CD4-positive, alpha-beta T cell treated with Interleukin-21 for 1 hour (primary cell): ENCODE measurements around the gene CDCA3.

ENCODE experiments used
- DNase-seq: peaks from one replicate; pipeline ENCODE4 v3.0.0-alpha.2; 2020

CDCA3 gene

DNA sequence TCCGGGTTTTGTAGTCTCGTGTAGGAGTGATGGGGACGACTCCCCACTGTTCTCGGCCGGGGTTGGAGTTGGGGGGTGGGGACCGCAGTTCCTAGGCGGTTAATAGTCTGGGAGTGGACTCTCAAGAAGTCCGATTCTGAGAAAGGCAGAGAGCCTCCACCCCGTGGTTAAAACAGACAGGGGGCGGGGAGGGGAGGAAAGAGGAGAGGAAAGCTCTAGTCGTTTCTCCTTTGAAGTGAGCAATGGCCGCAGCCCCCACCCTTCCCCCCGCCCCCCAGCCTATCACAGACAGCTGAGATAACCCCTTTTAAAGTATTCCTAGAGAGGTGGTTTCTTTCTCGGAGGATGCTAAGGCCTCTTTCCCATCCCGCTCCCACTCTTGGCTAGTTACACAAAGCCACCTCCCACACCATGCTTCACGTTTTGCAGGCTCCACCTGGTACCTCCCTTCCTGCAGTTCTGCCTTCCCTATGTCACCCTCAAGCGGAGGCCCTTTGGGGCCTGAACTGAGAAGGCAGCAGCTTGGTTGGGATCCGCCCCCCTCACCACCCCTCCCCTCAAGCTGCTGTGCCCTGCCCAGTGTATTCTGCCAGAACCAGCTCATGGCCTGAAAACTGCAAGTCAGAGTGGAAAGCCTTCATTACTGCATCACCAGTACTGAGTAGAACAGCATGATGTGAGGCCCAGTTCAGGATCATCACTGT lies 1.7 kb upstream of the CDCA3 start:
- DNase-seq = peak; percentile 73

DNA sequence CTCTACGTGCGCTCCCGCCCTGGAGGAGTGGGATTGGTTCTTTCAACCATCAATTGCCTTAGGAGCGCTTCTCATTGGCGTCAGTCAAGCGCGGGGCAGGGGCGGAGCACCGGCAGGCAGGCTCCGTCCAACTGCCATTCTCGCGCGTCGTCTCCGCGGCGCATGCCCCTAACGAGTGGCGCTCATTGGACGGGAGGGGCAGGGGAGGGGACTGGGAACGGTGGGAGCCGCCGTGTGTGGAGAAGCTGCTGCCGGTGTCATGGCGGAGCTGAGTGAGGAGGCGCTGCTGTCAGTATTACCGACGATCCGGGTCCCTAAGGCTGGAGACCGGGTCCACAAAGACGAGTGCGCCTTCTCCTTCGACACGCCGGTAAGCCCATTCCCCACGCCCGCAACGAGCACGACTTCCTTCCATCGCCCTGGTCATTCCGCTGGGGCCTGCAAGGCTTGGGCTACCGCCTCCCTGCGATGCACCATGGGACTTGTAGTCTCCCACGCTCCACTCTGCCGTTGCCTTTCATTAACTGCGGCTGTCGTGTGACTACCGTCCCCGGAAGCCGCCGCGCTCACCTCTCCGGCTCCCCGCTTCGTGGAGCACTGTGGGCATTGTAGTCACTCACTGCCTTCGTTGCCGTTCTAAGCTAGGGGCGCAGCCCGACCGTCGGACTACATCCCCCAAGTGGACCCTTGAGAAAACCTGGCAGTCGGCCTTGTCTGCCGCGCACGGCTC lies 1.0 kb upstream of the CDCA3 start, which contains the start of gene USP5:
Gene USP5, plus strand, starts transcription at position 230 of the 730 bp plus-strand sequence. Its CDS starts 30 bp downstream, at position 260.
- peak; percentile 99 for DNase-seq

DNA sequence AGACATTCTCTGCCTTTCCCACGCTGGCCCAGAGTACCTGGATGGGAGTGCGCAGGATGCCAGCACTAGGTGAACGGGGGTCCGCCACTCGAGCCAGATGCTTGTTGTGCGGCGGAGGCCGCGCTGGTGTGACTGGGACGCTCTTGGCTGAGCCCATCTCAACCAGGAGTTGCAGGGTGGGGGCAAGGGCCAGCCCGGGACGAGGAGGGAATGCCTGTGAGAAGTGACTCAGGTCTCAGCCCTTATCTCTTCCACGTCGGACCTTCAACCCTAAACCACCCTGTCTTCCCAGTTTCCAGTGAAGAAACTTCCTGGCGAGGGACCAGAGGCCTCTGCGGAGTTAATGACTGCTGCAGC lies 312 bp downstream of the CDCA3 start:
- DNase-seq = no peak

DNA sequence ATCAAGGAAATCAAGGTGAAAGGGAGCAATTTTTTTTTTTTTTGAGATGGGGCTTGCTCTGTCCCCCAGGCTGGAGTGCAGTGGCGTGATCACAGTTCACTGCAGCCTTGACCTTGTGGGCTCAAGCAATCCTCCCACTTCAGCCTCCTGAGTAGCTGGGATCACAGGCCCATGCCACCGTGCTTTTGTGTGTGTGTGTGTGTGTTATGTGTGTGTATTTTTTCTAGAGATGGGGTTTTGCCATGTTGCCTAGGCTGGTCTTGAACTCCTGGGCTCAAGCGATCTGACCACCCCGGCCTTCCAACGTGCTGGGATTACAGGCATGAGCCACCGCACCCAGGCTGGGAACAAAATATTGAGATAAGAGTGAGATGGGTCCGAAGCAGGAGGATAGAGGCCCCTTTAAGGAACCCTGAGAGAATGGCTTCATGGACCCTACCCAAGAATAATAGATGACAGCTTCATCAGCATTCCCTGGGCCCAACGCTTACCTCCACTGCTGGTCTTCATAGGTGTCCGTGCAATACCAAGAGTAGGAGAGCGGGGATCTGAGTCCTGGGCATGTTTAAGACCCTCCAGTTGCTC lies 1.0 kb downstream of the CDCA3 start:
- DNase-seq = no peak

DNA sequence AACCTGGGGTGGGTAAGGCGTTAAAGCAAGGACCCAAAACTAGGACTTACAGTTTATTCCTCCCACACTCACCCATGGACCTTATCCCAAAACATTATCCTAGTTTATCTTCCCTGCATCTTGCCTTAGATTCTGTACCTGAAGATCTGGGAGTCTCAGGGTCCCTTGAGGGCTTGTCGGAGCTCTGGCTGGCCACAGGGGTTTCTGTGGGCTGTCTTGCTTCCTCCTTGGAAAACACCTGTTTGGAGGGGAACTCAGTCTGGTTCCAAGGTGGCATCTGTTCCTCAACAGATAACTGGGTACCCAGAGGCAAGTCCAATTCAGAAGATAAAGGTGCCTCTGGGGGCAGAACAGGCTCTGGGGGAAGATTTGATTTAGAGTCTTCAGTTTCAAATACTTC lies 1.7 kb downstream of the CDCA3 start:
- no peak for DNase-seq

DNA sequence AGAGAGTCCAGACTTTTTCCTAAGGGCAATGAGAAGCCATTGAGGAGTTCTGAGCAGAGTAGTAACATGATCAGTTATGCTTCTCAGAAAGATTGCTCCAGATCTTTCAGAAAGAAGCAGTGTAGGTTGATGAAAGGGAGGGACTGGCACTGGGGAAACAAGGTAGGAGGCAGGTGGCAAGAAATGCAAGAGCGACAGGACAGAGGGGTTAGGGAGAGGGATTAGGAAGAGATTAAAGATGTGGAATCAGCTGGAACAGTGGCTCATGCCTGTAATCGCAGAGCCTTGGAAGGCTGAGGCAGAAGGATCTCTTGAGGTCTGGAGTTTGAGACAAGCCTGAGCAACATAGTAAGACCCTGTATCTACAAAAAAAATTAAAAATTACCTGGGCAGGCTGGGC lies 3.4 kb downstream of the CDCA3 start:
- no peak for DNase-seq

DNA sequence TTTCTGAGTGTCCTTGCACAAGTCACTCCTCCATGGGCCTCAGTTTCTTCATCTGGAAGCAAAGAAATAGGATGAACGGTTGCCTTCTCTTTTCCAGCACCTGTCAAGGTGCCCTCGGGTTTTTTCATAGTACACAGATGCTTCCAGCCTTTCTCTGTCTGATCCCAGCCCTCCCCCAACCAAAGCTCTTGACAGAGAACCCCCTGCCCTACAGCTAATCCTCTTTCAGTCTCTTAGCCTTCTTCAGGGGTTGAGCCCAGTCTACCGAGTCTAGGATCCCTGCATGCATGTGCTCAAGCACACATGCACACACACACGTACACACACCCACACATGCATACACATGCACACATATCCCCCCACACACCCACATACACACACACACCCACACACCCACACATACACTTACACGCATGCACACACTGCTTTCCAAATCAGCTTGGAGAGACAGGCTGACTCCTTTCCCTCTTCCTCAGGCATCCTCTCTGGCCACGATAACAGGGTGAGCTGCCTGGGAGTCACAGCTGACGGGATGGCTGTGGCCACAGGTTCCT lies 4.7 kb downstream of the CDCA3 start:
- no peak for DNase-seq

DNA sequence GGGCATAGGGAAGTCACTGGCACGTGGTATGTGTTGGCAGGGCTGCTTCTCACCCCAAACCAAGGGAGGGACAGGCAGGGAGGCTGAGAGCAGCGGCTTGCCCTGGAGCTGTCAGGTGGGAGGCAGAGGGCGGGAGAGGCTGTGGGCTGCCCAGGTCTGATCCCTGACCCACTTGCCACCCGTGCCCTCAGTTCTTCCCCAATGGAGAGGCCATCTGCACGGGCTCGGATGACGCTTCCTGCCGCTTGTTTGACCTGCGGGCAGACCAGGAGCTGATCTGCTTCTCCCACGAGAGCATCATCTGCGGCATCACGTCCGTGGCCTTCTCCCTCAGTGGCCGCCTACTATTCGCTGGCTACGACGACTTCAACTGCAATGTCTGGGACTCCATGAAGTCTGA lies 5.7 kb downstream of the CDCA3 start:
- DNase-seq = no peak

DNA sequence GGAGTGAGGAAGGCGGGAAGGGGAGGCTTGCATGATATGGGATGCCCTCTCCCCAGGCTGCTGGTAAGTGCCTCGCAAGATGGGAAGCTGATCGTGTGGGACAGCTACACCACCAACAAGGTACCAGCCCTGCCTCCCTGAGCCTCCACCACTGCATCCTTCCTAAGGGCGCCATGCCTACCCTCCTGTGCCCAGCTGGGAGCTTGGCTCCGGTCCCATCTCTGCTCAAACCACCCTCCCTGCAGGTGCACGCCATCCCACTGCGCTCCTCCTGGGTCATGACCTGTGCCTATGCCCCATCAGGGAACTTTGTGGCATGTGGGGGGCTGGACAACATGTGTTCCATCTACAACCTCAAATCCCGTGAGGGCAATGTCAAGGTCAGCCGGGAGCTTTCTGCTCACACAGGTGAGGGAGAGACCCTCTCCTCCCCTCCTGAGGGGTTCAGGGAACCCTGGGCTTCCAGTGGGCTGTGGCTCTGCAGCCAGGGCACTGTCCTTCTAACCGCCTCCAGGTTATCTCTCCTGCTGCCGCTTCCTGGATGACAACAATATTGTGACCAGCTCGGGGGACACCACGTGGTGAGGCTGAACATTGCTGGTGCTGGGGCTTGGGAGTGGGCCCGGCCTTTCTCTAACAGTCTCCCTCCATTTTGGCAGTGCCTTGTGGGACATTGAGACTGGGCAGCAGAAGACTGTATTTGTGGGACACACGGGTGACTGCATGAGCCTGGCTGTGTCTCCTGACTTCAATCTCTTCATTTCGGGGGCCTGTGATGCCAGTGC lies 7.8 kb downstream of the CDCA3 start:
- DNase-seq = no peak

DNA sequence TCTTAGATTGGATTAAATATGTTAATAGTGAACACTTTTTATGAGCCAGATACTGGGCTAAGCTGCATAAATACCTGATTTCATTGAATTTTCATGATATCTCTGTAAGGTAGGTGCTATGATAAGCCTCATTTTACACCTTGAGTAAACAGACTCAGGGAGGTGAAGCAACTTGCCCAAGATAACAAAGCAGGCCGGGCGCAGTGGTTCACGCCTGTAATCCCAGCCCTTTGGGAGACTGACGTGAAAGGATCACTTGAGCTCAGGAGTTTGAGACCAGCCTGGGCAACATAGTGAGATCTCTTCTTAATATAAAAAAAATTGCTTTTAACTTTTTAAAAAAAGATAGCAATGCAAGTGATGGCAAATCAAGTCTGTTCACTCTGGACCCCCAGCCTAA lies 9.0 kb downstream of the CDCA3 start:
- no peak for DNase-seq

DNA sequence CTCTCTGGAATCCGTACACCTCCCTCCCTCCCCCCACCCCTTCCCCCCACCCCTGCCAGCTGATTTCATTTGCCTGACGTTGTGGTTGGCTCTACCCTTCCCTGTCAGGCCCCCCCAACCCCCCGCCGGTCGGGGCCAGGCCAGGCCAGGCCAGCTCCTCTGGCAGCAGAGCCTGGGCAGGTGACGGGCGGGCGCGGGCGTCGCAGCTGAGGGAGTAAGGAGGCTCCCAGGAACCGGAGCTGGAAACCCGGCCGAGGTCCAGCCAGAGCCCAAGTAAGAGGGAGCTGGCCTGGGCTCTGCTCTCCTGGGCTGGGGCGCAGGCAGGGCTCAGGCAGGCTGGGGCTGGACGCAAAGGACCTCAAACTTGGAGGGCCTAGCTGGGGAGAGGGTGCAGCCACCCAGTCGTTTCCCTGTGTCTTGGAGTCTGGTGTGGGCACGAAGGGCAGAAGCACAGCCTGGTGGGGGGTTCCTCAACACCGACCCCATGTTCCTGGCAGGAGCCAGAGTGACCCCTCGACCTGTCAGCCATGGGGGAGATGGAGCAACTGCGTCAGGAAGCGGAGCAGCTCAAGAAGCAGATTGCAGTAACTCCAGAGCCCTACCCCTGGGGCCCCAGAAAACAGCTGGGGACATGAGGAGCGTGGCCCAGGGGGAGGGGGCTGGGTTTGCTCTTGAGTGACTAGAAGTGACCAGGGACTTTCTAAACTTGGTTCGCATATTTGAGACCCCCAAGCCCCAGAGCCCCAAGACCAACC lies 10.1 kb downstream of the CDCA3 start, which contains the start of gene GNB3:
Gene GNB3, plus strand, starts transcription at position 165 of the 755 bp plus-strand sequence. Its CDS starts 363 bp downstream, at position 528.
- no peak for DNase-seq

DNA sequence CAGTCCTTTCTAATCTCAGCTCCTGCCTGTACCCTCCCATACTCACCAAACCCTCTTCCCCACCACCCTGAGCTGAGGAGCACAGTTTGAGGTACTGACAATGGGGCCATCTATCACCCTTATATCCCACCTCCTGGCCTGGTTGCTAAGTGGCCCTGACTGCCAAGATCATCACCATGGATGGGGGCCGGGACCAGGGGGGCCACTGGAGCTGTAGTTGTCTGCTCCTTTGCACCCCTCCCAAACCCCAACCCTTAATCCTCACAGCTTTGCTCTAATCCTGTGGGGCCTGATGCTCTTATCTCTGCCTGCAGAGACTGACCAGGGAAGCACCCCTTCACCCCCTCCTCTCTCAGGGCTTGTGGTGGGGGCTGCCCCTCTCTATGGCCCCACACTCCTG lies 10.8 kb downstream of the CDCA3 start:
- no peak for DNase-seq

DNA sequence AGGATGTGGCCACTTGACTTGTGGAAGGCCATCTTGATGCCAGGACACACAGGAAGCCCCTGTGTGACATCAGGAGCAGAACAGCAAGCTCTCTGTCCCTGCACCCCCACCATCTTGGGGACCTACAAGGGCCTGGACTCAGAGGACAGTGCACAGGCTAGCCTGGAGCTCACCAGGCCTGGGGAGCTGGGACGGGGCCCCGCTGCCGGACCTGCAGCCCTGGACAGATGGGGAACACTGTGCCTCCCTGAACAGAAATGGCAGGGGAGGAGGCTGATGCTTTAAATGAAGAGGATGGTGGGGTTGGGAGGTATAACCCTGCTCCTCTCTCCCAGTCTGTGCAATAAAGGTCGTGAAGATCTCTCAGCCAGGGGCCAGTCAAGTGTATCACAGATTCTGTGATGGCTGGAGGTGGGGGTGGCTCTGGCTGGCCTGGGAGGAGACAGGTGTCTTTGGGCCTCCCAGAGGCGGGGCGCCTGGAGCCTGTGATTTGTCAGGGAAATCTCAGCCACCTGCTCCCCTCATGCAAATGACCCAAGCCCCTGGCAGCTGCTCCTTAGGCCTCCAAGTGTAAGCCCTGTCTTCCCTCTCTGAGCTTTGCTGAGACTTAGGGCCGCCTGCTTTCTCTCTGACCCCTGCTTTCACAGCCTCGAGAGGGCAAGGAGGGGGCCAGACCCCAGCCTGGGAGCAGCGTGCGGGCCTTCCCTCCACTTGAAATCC lies 11.4 kb downstream of the CDCA3 start:
- no peak for DNase-seq

DNA sequence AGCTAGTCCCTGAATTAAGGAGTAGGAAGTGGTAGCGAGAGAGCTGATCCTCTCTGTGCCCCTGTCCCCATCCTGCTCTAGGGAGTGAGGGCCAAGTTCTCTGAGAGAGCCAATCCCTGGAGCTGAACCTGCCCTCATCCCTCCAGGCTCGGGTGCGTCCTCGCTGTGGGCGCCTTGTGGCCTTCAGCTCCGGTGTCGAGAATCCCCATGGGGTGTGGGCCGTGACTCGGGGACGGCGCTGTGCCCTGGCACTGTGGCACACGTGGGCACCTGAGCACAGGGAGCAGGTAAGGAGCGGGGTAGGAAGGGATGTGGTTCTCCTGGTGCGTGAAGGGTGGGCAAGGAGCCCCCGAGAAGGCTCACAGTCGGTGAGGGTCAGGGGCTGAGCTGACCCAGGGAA lies 12.2 kb downstream of the CDCA3 start:
- no peak for DNase-seq

DNA sequence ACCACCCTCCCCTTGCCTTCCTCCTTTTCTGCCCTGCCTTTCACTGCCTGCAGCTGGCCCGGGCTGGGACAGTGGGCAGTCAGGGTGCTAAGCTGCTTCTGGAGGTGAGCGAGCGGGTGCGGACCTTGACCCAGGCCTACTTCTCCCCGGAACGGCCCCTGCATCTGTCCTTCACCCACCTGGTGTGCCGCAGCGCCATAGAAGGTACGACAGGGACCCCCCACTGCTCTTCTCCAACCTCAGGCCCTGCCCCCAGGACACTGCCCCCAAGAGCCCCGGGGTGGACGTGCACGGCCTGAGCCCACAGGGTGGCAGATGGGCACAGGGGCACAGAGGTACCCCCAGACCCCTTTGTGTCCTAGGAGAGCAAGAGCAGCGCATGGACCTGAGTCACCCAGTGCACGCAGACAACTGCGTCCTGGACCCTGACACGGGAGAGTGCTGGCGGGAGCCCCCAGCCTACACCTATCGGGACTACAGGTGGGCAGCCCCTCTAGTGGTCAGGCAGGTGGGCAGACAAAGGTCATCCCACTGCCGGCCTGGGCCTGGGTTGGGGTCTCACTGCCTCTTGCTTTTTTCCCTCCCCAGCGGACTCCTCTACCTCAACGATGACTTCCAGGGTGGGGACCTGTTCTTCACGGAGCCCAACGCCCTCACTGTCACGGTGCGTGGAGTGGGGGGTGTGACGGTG lies 13.6 kb downstream of the CDCA3 start:
- no peak for DNase-seq

DNA sequence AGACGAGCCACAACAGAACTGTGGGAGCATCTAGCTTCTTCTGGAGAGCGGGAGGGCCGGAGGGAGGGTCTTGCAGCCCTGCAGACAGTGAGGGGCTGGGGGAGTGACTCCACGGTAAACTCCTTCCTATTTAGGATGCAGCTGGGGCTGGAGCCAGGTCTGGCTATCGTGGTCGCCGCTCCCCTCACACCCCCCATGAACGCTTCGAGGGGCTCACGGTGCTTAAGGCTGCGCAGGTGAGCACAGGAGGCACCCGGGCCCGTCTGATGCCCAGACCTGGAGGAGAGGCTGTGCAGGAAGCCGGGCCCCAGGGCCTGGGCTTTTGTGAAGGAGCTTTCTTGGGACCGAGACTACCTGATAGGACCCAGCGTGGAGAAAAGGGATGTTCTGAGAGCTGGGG lies 14.2 kb downstream of the CDCA3 start:
- DNase-seq = no peak

DNA sequence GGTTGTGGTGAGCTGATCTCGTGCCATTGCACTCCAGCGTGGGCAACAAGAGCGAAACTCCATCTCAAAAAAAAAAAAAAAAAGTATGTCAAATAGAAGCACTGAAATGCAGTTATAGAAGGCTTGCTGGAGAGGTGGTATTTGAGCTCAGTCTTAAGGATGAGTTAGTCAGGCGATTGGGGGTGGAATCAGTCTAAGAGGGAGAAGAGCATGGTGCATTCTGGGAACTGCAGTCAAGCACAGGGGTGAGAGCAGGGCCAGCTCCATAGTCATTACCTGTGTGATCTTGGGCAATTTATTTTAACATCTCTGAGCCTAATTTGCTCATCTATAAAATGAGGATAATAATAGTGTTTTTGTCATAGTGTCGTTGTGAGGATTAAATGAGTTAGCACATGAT lies 16.2 kb downstream of the CDCA3 start:
- DNase-seq = no peak

DNA sequence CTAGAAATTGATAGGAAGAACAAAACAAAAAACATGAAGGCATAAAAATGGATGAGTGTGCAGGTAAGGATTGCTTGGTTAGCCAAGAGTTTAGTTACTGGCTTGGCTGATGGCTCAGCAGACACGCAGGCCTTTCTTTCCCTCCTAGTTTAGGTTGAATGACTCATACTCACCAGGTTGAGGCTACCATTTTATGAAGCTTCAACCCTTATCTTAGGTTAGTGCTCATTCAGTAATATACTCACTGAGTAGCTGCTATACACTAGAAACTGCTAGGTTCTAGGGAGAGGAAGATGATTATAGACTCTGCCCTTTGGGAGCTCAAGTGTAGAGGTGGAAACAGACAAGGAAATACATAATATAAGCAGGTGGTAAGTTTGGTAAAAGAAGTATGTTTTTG lies 16.8 kb downstream of the CDCA3 start:
- DNase-seq = no peak

DNA sequence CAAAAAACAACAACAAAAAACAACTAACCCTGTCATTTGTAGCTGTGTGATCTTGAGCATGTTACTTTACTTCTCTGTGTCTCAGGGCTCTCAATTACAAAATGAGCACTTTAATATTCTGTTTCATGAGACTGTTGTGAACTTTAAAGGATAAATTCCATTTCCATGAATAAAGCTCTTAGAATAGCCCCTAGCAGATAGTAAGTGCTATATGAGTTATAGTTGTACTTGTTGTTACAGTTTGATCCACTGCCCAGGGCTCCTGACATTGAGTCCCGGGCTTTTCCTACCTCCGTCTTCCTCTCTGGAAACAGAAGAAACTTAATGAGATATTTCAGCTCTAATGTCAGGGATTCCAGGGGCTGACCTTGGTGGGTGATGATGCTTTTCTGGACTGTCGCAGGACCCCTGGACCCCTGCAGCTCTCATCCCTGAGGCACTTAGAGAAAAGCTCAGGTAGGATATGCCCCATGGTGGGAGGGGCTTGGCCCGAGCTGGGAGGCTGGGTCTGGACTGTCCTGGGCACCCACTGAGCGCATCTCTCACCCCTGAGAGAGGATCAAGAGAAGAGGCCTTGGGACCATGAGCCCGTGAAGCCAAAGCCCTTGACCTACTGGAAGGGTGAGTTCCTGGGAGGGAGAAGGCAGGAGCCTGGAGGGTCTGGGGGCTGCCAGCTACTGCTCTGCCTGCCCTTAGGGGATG lies 17.7 kb downstream of the CDCA3 start:
- no peak for DNase-seq

DNA sequence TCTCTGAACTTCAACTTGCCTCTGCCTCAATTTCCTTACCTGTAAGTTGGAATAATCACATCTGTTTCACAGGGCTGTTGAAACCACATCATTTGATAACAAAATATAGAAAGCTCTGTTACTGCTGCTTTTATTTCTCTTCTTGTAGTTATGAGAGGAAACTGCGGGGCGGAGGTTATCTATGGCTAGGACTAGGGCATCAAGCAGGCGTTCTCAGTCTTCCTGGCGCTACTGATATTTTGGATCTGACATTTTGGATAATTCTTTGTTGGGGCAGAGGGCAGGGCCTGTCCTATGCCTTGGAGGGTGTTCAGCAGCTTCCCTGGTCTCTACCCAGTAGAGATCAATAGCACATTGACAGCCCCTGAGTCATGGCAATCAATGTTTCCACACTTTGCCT lies 19.0 kb downstream of the CDCA3 start:
- DNase-seq = no peak
